OCI-LY7 (cell line): Measurements from ENCODE around the gene COL13A1. TPM values are rescaled to one million over a fixed set of nuclear protein-coding genes. Genes with fewer than 3 reads are reported as not detected.

Experiments
- BruUV-seq: library from RNA; stranded (reverse); fragments of 400-500 nt; replicated peaks from 2 replicates; lab custom pipeline; 2021; lab: Mats Ljungman, UMichigan
- CTCF ChIA-PET: fragments of 300-600 bp; sonication (Branson Sonifier 250); formaldehyde crosslinking; loops from one replicate; lab custom pipeline; 2022; ENCODE audit warnings: antibody characterized with exemption; ENCODE audit not compliant: unreplicated experiment; lab: Charles Lee
- POLR2A ChIA-PET: fragments of 300-600 bp; sonication (Branson Sonifier 250); formaldehyde crosslinking; loops from one replicate; lab custom pipeline; 2022; ENCODE audit warnings: antibody characterized with exemption; lab: Charles Lee
- DNase-seq: peaks from one replicate; pipeline ENCODE4 v3.0.0-alpha.2; 2015; ENCODE audit warnings: low spot score
- H2AFZ ChIP-seq: fragments of 200-600 bp; sonication (generic), shearing (Covaris generic); 2 replicates; pipeline ENCODE4 v1.6.1; 2014; ENCODE audit warnings: mild to moderate bottlenecking, antibody characterized with exemption, low read length, moderate library complexity
- H3K27ac ChIP-seq: fragments of 200-600 bp; sonication (generic); 2 replicates; pipeline ENCODE4 v1.5.1; 2014; ENCODE audit warnings: mixed run types, low read depth, mild to moderate bottlenecking, moderate library complexity, low read length, inconsistent platforms; ENCODE audit not compliant: poor library complexity, severe bottlenecking
- H3K36me3 ChIP-seq: fragments of 200-600 bp; sonication (generic); 2 replicates; pipeline ENCODE4 v1.6.1; 2014; ENCODE audit warnings: mild to moderate bottlenecking, antibody characterized with exemption, low read length, moderate library complexity, mixed read lengths; ENCODE audit not compliant: insufficient read depth
- H3K4me1 ChIP-seq: fragments of 200-600 bp; sonication (generic); 2 replicates; pipeline ENCODE4 v1.5.1; 2014; ENCODE audit warnings: mild to moderate bottlenecking, low read length; ENCODE audit not compliant: insufficient read depth, poor library complexity, severe bottlenecking
- H3K4me2 ChIP-seq: fragments of 200-600 bp; sonication (generic); 2 replicates; pipeline ENCODE4 v1.6.1; 2014; ENCODE audit warnings: mild to moderate bottlenecking, low read length
- H3K4me3 ChIP-seq: fragments of 200-600 bp; sonication (generic); 2 replicates; pipeline ENCODE4 v1.5.1; 2014; ENCODE audit warnings: mild to moderate bottlenecking, low read depth, low read length; ENCODE audit not compliant: poor library complexity, severe bottlenecking
- H3K79me2 ChIP-seq: fragments of 200-600 bp; sonication (generic); 2 replicates; pipeline ENCODE4 v1.6.1; 2016; ENCODE audit warnings: low read depth, mild to moderate bottlenecking, low read length, moderate library complexity, mixed read lengths; ENCODE audit not compliant: insufficient read depth
- H3K9me2 ChIP-seq: fragments of 200-600 bp; sonication (generic); 2 replicates; pipeline ENCODE4 v1.6.1; 2016; ENCODE audit warnings: mild to moderate bottlenecking, low read length, mixed read lengths; ENCODE audit not compliant: insufficient read depth
- H3K9me3 ChIP-seq: fragments of 200-600 bp; sonication (generic); 2 replicates; pipeline ENCODE4 v1.6.1; 2014; ENCODE audit warnings: mild to moderate bottlenecking, mixed run types, low read length, mixed read lengths
- H4K20me1 ChIP-seq: fragments of 200-600 bp; sonication (generic); 2 replicates; pipeline ENCODE4 v1.6.1; 2014; ENCODE audit warnings: mild to moderate bottlenecking, antibody characterized with exemption, low read length, moderate library complexity, mixed read lengths; ENCODE audit not compliant: insufficient read depth
- CTCF ChIP-seq: fragments of 200-600 bp; sonication (generic); conservative IDR thresholded peaks from 2 replicates; pipeline ENCODE4 v1.5.1; 2014; ENCODE audit warnings: mild to moderate bottlenecking, antibody characterized with exemption, low read length, moderate library complexity, mixed read lengths
- EZH2phosphoT487 ChIP-seq: fragments of 200-600 bp; sonication (generic); IDR thresholded peaks from 2 replicates; pipeline ENCODE4 v1.6.1; 2018; ENCODE audit warnings: low read depth, borderline replicate concordance, mild to moderate bottlenecking, mixed run types, antibody characterized with exemption, low read length, moderate library complexity, mixed read lengths
- intact Hi-C: fragments of 100-400 bp; cut with micrococcal nuclease; formaldehyde crosslinking; loops from one replicate; pipeline ENCODE4 v1.10.0; 2022; ENCODE audit not compliant: unreplicated experiment
- total RNA-seq, 2 experiments: library from RNA; depleted of rRNA in 1 of 2; stranded (reverse); fragments of >200 nt in 1 of 2; shearing (Covaris generic) in 1 of 2; gene quantifications; 2 replicates each; pipeline ENCODE4 v1.2.3, GENCODE V29; 2014 to 2022

COL13A1 gene
- total RNA-seq, 2 experiments from 2014 or later, result 0.06 TPM; not detected in 1

GRCh38 chr10:69758310-69758728 is 43.4 kb upstream of the COL13A1 start:
- no peak for TF ChIP-seq EZH2phosphoT487
- TF ChIP-seq CTCF, result no peak
- Histone ChIP-seq H4K20me1 (no peaks in the 10 kb centered on the region), H3K4me2 (no peak overlapping the region), H3K9me3 (no peaks in the 10 kb centered on the region), H3K9me2 (no peaks in the 10 kb centered on the region), H3K36me3 (no peaks in the 10 kb centered on the region), H3K4me1 (no peaks in the 10 kb centered on the region), H2AFZ (no peak overlapping the region), H3K27ac (no peak overlapping the region), H3K79me2 (no peaks in the 10 kb centered on the region), H3K4me3 (no peak overlapping the region)
- ChIA-PET POLR2A (no interaction called here), CTCF (no interaction called here)
- no peak for DNase-seq
- intact Hi-C loops, result no loop called here
- no TSS peak for BruUV-seq

GRCh38 chr10:69759641-69760040 is 42.1 kb upstream of the COL13A1 start:
- ChIA-PET POLR2A (no interaction called here), CTCF (no interaction called here)
- intact Hi-C loops, result no loop called here
- no peak overlapping the region for H3K4me2 ChIP-seq
- no peaks in the 10 kb centered on the region for H3K9me2 ChIP-seq
- TF ChIP-seq EZH2phosphoT487, result no peak
- no peak for TF ChIP-seq CTCF
- no peaks in the 10 kb centered on the region for H3K4me1 ChIP-seq
- no peaks in the 10 kb centered on the region for H3K79me2 ChIP-seq
- no peak for DNase-seq
- H3K27ac ChIP-seq, result no peak overlapping the region
- no peaks in the 10 kb centered on the region for H4K20me1 ChIP-seq
- H2AFZ ChIP-seq, result no peak overlapping the region
- H3K4me3 ChIP-seq, result no peak overlapping the region
- no peaks in the 10 kb centered on the region for H3K36me3 ChIP-seq
- H3K9me3 ChIP-seq, result no peaks in the 10 kb centered on the region
- no TSS peak for BruUV-seq

- TF ChIP-seq CTCF (no peak), EZH2phosphoT487 (no peak)
- BruUV-seq, result no TSS peak
- ChIA-PET POLR2A (no interaction called here), CTCF (no interaction called here)
- no peak overlapping the region for H2AFZ ChIP-seq
- no peaks in the 10 kb centered on the region for H3K4me1 ChIP-seq
- no peaks in the 10 kb centered on the region for H3K9me3 ChIP-seq
- no peaks in the 10 kb centered on the region for H3K79me2 ChIP-seq
- H3K9me2 ChIP-seq, result no peaks in the 10 kb centered on the region
- no peaks in the 10 kb centered on the region for H4K20me1 ChIP-seq
- no peak overlapping the region for H3K4me3 ChIP-seq
- intact Hi-C loops, result no loop called here
- H3K4me2 ChIP-seq, result no peak overlapping the region
- DNase-seq, result no peak
- H3K27ac ChIP-seq, result no peak overlapping the region
- H3K36me3 ChIP-seq, result no peaks in the 10 kb centered on the region
These were observed 41.6 kb upstream of the COL13A1 start for GRCh38 chr10:69760072-69760471.
